ENCODE results near the gene SLC2A1.
"Not testable (repeated sequence)": the region's sequence is repeated elsewhere in the genome, so short reads cannot be mapped to it uniquely, and the experiment has no call there.

SLC2A1 gene

GRCh38 chr1:42899960-42900359 is 58.7 kb downstream of the SLC2A1 start:
- not testable (repeated sequence) for DNase-seq (ENCODE audit: low spot score)

GRCh38 chr1:42891465-42892138 is 67.1 kb downstream of the SLC2A1 start:
- no peak for DNase-seq (ENCODE audit: low spot score)

- DNase-seq (ENCODE audit: low spot score), result no peak
These were observed 69.4 kb downstream of the SLC2A1 start for GRCh38 chr1:42889264-42889663.

GRCh38 chr1:42888013-42888633 is 70.5 kb downstream of the SLC2A1 start:
- no peak for DNase-seq (ENCODE audit: low spot score)

- DNase-seq (ENCODE audit: low spot score), result no peak
These were observed 71.3 kb downstream of the SLC2A1 start for GRCh38 chr1:42887366-42887765.

DNA sequence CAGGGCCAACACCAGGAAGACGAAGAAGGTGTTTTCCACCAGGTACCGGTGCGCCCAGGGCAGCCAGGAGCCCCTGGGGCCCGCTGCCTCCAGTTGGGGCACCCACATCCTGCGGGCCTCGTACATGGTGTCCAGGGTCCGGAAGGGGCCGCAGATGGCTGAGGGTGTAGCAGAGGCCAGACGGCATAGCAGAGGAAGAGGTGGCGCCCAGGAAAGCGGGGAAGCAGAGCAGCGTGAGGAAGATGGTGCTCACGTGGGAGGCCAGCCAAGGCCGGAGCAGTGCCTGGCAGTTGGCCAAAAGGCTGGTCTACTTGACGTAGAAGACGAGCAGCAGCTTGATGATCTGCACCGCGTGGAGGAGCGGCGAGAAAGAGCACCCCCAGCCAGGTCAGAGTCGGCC is 71.9 kb downstream of the SLC2A1 start:
- no peak for DNase-seq (ENCODE audit: low spot score)

- no peak for DNase-seq (ENCODE audit: low spot score)
These were observed 72.5 kb downstream of the SLC2A1 start for GRCh38 chr1:42886046-42886739.

- no peak for DNase-seq (ENCODE audit: low spot score)
These were observed 78.3 kb downstream of the SLC2A1 start for GRCh38 chr1:42880384-42880783.

DNA sequence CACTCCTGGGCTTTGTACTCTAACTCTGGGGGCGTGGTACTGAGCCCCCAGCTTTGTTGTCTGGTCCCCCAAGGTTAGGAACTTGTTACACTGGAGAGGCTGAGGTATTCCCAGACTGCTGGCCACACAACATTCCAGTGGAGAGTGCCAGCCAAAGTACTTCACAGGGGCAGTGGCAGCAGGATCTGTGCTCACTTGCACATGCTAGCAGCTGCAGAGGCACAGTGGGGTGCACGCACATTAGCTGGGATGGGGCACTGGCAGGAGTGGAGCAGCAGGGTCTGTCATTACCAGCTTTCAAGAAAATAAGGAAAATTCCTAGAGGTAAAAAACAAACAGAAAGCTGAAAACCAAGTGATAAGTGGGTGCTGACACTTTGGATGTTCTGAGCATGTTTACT is 81.3 kb downstream of the SLC2A1 start:
- no peak for DNase-seq (ENCODE audit: low spot score)

- DNase-seq (ENCODE audit: low spot score), result no peak
These were observed 82.7 kb downstream of the SLC2A1 start for GRCh38 chr1:42876009-42876408.

Small RNA genes within 50 kb of the gene (small RNA-seq; reads per million reads assigned to genes)
- 0 reads per million in 2 experiments for gene RNU6-880P
